ENCODE data around the gene SMPDL3A.

The SMPDL3A gene

DNA sequence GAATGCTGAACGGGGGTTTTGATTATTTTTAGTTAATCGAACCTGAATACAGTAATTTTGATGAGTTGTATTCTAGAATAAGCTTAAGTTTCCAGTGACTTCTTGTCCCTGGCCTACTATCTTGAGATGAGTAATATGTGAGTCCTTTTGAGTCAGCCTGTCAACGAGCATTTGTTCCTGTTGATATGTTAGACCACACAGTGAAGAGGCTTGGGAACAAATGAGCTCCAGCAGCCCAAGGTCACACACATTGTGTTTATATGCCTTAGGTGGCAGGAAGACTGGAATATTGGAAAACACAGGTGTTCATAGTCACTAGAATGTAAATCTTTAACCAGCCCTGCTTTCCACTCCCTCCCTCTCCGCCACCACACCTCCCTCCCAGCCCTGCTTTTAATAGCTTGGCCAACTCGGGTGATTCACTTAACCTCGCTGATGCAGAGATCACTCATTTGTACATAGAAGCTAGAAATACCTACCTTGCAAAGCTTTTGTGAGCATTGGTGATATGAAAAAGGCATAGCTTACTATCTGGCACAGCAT, 9.1 kb downstream of the SMPDL3A start:
- no peak overlapping the region for H3K9ac ChIP-seq (ENCODE audit: low read length)
- H3K4me1 ChIP-seq (ENCODE audit: low read length), result no peaks in the 10 kb centered on the region
- no peaks in the 10 kb centered on the region for H3F3A ChIP-seq (ENCODE audit: insufficient read depth, low read length)
- no peaks in the 10 kb centered on the region for H3K9me2 ChIP-seq (replicated peaks; ENCODE audit: insufficient read depth, low read length)
- TF ChIP-seq, protein P1, sequence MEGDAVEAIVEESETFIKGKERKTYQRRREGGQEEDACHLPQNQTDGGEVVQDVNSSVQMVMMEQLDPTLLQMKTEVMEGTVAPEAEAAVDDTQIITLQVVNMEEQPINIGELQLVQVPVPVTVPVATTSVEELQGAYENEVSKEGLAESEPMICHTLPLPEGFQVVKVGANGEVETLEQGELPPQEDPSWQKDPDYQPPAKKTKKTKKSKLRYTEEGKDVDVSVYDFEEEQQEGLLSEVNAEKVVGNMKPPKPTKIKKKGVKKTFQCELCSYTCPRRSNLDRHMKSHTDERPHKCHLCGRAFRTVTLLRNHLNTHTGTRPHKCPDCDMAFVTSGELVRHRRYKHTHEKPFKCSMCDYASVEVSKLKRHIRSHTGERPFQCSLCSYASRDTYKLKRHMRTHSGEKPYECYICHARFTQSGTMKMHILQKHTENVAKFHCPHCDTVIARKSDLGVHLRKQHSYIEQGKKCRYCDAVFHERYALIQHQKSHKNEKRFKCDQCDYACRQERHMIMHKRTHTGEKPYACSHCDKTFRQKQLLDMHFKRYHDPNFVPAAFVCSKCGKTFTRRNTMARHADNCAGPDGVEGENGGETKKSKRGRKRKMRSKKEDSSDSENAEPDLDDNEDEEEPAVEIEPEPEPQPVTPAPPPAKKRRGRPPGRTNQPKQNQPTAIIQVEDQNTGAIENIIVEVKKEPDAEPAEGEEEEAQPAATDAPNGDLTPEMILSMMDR (IDR thresholded peaks at IDR 0.05; ENCODE audit: low read length), result no peak
- no peak for TF ChIP-seq EZH2 (optimal IDR thresholded peaks at IDR 0.05; ENCODE audit: low read depth, low read length)
- no peak for TF ChIP-seq EZH2phosphoT487 (IDR thresholded peaks at IDR 0.05; ENCODE audit: low read length)
- H3K27ac ChIP-seq (ENCODE audit: low read length), result no peak overlapping the region
- no peaks in the 10 kb centered on the region for H3K36me3 ChIP-seq (replicated peaks; ENCODE audit: insufficient read depth, low read length)
- H3K79me2 ChIP-seq (ENCODE audit: low read length), result no peaks in the 10 kb centered on the region
- no peak overlapping the region for H3K4me2 ChIP-seq (ENCODE audit: low read depth, low read length)
- no peaks in the 10 kb centered on the region for H3K9me3 ChIP-seq (replicated peaks; ENCODE audit: insufficient read depth, low read length)
- no peak for DNase-seq
- no peaks in the 10 kb centered on the region for H3K27me3 ChIP-seq (replicated peaks; ENCODE audit: insufficient read depth, low read length)
- no peaks in the 10 kb centered on the region for H4K20me1 ChIP-seq (ENCODE audit: insufficient read depth, low read length)
- no peak overlapping the region for H3K4me3 ChIP-seq (ENCODE audit: low read length)
- H2AFZ ChIP-seq (ENCODE audit: low read length), result no peak overlapping the region

DNA sequence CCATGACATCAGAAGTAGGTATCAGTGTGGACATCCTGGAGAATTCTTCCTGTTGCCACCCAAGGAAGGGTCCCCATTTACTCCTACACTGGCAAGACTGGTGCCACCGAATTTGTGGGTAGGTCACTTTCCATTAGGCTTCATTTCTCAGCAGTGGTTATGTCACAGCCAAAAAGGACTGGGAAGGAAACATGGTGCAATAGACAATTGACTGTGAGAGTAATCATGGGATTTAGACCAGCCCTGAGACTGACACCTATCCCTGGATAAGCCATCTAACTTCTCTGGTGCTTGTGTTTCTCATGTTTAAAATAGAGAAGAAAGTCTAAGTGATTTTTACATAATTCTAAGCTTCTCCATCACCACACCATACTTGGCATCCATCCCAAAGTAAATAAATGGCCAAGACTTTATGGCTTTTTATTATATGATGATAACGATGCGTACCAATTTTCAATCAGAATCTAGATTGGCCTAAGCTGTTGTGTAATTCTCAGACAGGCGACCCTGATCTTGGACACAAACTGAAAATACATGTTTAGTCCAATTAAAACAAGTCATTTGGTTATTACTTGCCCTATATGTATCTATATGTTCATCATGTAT, 10.2 kb downstream of the SMPDL3A start:
- no peaks in the 10 kb centered on the region for H3K36me3 ChIP-seq (replicated peaks; ENCODE audit: insufficient read depth, low read length)
- no peak overlapping the region for H3K27ac ChIP-seq (ENCODE audit: low read length)
- H3K4me2 ChIP-seq (ENCODE audit: low read depth, low read length), result no peak overlapping the region
- TF ChIP-seq EZH2 (optimal IDR thresholded peaks at IDR 0.05; ENCODE audit: low read depth, low read length) (no peak), EZH2phosphoT487 (IDR thresholded peaks at IDR 0.05; ENCODE audit: low read length) (no peak)
- TF ChIP-seq, protein P1 (IDR thresholded peaks at IDR 0.05; ENCODE audit: low read length), result no peak
- H3K4me1 ChIP-seq (ENCODE audit: low read length), result no peaks in the 10 kb centered on the region
- H3K9me3 ChIP-seq (replicated peaks; ENCODE audit: insufficient read depth, low read length), result no peaks in the 10 kb centered on the region
- H3K79me2 ChIP-seq (ENCODE audit: low read length), result no peaks in the 10 kb centered on the region
- H2AFZ ChIP-seq (ENCODE audit: low read length), result no peak overlapping the region
- no peaks in the 10 kb centered on the region for H4K20me1 ChIP-seq (ENCODE audit: insufficient read depth, low read length)
- H3F3A ChIP-seq (ENCODE audit: insufficient read depth, low read length), result no peaks in the 10 kb centered on the region
- no peaks in the 10 kb centered on the region for H3K27me3 ChIP-seq (replicated peaks; ENCODE audit: insufficient read depth, low read length)
- no peak for DNase-seq
- no peak overlapping the region for H3K9ac ChIP-seq (ENCODE audit: low read length)
- H3K4me3 ChIP-seq (ENCODE audit: low read length), result no peak overlapping the region
- H3K9me2 ChIP-seq (replicated peaks; ENCODE audit: insufficient read depth, low read length), result no peaks in the 10 kb centered on the region

DNA sequence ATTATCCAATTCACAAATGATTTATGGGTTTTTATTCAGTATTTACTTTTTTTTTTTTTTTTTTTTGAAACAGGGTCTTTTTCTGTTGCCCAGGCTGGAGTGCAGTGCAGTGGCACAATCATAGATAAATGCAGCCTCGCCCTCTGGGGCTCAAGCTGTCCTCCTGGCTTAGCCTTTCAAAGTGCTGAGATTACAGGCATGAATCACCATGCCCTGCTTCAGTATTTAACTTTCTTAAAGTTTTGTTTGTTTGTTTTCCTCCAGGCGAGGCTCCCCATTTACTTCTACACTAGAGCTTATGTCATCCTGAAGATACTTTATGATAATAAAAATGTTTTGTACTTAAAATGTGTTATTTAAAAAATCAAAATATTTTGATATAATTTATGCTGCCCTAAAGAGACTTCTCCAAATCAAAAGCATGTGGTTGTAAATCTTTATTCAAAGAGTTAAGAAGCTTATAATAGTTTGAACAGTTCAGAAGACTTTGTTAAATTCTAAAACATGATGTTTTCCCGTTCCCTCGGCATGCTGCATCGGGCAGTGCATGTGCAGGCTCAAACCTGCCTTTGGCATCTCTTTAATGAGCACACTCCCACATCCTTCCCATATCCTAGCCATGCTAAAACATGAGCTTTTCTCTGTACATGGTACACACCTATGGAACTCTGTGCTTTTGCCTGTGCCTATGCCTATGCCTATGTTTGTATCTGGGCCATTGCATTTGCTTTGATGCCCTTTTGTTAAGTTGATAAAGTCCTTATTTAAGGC, 11.0 kb downstream of the SMPDL3A start:
- no peaks in the 10 kb centered on the region; the same call in 1 of the 2 replicates for H3K36me3 ChIP-seq (replicated peaks; ENCODE audit: insufficient read depth, low read length)
- H3K27ac ChIP-seq (ENCODE audit: low read length), result no peak overlapping the region
- no peaks in the 10 kb centered on the region for H3K9me2 ChIP-seq (replicated peaks; ENCODE audit: insufficient read depth, low read length)
- TF ChIP-seq EZH2 (optimal IDR thresholded peaks at IDR 0.05; ENCODE audit: low read depth, low read length) (no peak), EZH2phosphoT487 (IDR thresholded peaks at IDR 0.05; ENCODE audit: low read length) (no peak)
- TF ChIP-seq, protein P1 (IDR thresholded peaks at IDR 0.05; ENCODE audit: low read length), result no peak
- DNase-seq, result no peak
- no peaks in the 10 kb centered on the region for H3K9me3 ChIP-seq (replicated peaks; ENCODE audit: insufficient read depth, low read length)
- no peaks in the 10 kb centered on the region for H3K4me1 ChIP-seq (ENCODE audit: low read length)
- H3K79me2 ChIP-seq (ENCODE audit: low read length), result no peaks in the 10 kb centered on the region
- H3K4me2 ChIP-seq (ENCODE audit: low read depth, low read length), result no peak overlapping the region
- H3K9ac ChIP-seq (ENCODE audit: low read length), result no peak overlapping the region
- no peaks in the 10 kb centered on the region for H3F3A ChIP-seq (ENCODE audit: insufficient read depth, low read length)
- H3K4me3 ChIP-seq (ENCODE audit: low read length), result no peak overlapping the region
- no peaks in the 10 kb centered on the region for H3K27me3 ChIP-seq (replicated peaks; ENCODE audit: insufficient read depth, low read length)
- no peaks in the 10 kb centered on the region for H4K20me1 ChIP-seq (ENCODE audit: insufficient read depth, low read length)
- no peak overlapping the region for H2AFZ ChIP-seq (ENCODE audit: low read length)
